GM18502 (cell line): ENCODE results near the gene OR8B3.

Experiments used
- ATAC-seq: cut with Tn5 transposase; IDR thresholded peaks from one replicate; pipeline ENCODE4 v1.9.1; 2021; ENCODE audit warnings: mild to moderate bottlenecking; ENCODE audit not compliant: unreplicated experiment, poor library complexity

The OR8B3 gene

DNA sequence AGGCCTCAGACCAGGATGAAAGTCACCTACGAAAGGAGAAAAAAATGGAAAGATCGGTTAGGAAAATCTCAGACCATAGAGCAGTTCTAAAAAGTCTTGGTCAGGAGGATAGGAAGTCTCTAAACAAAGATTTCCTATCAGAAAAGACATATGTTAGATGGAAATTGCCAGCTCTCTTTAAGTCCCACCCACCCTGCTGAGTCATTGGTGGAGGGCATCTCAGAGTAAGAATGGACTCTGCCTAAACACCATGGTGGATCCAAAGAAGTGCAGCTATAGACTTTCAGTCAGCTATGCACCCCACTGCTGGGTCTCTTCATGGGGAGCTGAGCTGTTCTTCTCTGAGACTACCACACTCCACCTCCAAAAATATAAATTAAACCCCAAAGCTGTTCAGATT is 18.2 kb downstream of the OR8B3 start:
- ATAC-seq: no peak

DNA sequence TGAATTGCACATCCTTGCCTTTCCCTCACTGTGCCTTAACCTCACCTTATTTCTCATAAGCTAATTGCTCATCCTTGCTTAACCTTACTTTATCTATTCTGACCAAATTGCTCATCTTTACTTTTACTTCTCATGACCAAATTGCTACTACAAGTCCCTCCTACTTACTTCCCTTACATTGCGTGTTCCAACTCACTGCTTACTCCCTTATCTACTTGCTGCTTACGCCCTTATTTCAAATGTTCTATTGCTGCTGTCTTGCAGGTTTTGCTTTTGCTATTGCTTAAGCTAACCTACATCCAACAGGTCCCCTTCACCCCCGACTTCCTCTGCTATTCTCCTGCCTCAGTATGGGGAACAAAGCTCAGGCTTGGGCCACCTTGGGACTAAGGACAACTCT is 22.5 kb downstream of the OR8B3 start:
- ATAC-seq: no peak

DNA sequence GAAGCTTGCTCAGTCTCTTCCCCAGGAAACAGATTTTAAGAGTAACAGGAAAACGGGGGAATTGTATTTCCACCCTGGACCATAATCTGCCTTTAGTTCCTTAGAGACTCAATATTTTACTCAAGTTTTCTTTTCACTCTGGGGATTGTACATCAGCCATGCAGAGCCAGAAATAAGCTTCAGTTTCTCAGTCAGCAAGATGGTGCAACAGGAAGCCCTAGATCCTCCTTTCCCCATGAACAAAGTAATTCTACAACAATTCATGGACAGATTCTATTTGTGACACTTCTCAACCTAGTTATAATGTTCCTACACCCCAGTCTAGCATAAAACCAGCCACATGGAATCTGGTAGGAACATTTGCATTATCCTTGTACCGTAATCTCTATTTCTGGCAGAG is 39.3 kb downstream of the OR8B3 start:
- no peak for ATAC-seq

DNA sequence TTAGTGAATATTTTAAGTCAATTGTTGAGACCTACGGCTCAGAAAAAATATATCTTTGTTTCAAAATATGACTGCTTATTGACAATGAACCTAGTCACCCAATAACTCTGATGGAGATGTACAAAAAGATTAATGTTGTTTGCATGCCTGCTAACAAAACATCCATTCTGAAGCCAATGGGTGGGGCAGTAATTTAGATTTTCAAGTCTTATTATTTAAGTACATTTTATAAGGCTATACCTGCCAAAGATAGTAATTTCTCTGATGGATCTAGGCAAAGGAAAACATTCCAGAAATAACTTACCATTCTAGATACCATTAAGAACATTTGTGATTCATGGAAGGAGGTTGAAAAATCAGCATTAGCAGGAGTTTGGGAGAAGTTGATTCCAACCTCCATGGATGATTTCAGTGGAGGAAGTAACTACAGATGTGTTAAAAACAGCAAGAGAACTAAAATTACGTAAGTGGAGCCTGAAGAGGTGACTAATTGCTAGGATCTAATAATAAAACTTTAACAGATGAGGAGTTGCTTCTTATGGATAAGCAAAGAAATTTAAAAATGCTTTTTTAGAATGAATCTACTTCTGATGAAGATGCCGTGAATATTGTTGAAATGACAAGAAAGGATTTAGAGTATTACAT is 52.4 kb downstream of the OR8B3 start:
- no peak for ATAC-seq
